GM21423 (cell line): ENCODE data around the gene CPEB3.
"Not testable (repeated sequence)": the region's sequence is repeated elsewhere in the genome, so short reads cannot be mapped to it uniquely, and the experiment has no call there.

Experiments used
- ATAC-seq: cut with Tn5 transposase; IDR thresholded peaks from one replicate; pipeline ENCODE4 v1.9.1; 2021; ENCODE audit warnings: mild to moderate bottlenecking, moderate library complexity; ENCODE audit not compliant: unreplicated experiment

The CPEB3 gene

GRCh38 chr10:92052741-92053140 lies 238.1 kb downstream of the CPEB3 start:
- no peak for ATAC-seq

- no peak for ATAC-seq
These were observed 238.8 kb downstream of the CPEB3 start for GRCh38 chr10:92052088-92052487.

DNA sequence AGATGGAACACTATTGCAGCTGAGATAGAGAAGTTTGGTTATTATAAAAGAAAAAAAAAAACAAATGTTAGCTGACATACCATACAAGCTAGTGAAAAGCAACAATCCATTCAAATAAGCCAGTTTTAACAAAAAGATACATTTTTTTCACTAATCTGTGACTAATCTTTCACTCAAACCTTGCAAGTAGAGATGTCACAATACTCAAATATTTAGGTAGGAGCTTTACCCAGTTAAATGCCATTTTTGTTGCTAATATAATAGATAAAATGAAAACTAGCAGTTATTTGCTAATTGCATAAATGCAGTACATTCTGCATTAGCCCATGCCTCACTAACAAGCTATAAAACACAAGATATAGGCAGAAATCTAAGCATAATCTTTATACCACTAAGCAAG lies 243.7 kb downstream of the CPEB3 start:
- ATAC-seq, result no peak

- ATAC-seq, result no peak
These were observed 245.2 kb downstream of the CPEB3 start for GRCh38 chr10:92045641-92046106.

GRCh38 chr10:92042541-92042940 lies 248.3 kb downstream of the CPEB3 start:
- ATAC-seq, result no peak

GRCh38 chr10:92038949-92039348 lies 251.9 kb downstream of the CPEB3 start:
- ATAC-seq, result no peak

GRCh38 chr10:92033070-92033469 lies 257.8 kb downstream of the CPEB3 start:
- ATAC-seq, result not testable (repeated sequence)

- no peak for ATAC-seq
These were observed 259.3 kb downstream of the CPEB3 start for GRCh38 chr10:92031580-92031979.

GRCh38 chr10:92027141-92027540 lies 263.7 kb downstream of the CPEB3 start:
- ATAC-seq, result no peak

- not testable (repeated sequence) for ATAC-seq
These were observed 265.5 kb downstream of the CPEB3 start for GRCh38 chr10:92025340-92025739.

DNA sequence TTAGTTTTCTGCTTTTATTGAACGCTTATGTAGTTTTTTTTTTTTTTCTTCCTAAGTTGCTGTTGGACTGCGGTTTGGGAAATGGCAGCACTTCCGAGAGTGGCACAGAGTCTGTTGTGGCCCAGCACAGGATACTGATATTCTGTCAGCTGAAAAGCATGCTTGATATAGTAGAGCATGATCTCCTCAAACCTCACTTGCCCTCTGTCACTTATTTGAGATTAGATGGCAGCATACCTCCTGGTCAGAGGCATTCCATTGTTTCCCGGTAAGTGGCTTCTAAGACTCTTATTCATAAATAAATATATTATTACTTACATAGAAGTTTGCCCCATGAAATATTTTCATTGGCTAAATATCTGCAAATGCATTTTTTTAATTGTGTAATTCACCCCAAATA lies 266.2 kb downstream of the CPEB3 start:
- ATAC-seq, result no peak

GRCh38 chr10:92014620-92015019 lies 276.3 kb downstream of the CPEB3 start:
- ATAC-seq, result no peak

DNA sequence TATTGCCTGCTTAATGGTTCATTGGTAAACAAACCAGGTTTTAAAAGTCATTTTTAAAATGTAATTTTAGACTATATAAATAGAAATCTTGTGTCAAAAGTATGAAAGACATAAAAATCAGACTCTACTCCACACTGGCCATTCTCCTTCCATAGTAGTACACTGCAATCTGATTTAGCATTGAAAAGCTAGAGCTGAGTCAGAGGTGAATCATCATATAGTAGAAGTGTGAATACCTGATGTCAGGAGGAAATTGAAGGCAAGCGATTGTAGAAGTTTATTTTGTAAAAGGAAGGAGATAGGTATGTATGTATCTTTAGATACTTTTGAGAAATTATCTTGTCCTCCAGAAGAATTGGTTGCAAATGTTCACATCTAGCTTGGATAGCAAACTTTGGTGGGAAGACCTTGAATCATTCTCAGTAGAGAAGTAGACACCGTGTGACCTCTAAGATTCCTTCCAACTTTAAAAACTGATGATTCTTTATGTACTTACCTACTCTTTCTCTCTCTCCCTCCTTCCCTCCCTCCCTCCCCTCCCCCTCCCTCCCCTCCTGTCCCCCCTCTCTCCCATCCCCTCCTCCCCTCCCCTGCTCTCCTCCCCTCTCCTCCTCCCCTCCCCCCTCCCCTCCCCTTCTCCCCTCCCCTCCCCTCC lies 279.2 kb downstream of the CPEB3 start:
- no peak for ATAC-seq

DNA sequence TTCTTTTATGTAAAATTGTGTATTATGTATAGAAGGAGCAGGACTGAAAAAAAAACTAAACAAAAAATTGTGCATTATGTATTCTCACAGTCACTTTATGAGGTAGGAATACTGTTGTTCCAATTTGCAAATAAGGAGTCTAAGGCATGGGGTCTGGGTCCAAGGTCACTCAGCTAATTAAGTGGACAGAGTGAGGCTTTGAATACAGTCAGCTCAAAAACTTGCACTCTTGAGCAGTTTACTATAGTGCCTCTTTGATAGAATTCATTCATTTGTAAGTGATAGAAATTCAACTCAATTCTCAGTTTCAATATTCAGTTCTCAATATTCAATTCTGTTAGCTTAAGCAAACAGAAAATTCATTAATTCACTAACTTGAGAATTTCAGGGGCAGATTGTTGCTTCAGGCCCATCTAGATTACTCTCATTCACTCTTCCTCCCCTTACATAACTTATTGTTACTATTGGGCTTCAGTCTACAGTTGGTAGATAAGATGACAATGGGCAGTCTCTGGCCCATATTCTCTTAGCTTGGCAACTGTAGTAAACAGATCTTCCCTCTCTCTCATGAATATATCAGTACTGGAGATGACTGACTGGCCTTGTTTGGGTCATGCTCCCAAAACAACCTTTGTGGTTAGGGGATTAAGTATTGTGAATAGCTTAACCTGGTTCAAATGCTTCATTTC lies 280.7 kb downstream of the CPEB3 start:
- no peak for ATAC-seq

DNA sequence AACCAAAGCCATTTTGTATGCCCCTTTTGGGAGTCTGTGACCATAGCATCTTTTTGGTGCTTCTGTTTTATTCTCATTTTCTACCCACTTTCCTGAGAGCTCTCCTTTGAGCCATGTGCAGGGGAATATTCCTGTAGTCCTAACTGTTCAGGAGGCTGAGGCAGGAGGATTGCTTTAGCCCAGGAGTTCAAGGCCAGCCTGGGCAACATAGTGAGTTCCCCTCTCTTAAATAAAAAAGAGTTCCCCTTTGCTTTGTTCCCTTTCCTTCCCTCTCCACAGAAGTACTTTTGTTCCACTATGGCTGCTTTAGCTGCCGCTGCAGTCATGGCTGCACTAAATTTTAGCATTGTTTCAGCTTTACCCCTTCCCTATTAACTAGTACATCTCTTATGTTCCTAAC lies 281.4 kb downstream of the CPEB3 start:
- ATAC-seq, result no peak

DNA sequence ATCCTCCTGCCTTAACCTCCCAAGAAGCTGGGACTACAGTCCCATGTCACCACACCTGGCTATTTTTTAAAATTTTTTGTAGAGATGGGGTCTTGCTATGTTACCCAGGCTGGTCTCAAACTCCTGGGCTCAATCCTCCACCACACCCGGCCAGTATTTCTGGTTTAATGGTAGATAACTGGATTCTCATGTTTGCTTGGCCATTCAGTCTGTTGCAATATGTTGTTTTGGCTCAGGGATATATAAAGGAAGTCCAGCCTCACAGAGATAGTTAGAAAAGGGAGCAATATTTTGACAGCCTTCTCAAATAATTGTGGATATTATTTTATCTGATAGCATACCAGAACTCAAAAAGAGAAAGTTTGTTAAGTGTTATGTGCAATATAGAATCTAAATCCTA lies 284.9 kb downstream of the CPEB3 start:
- ATAC-seq, result no peak

DNA sequence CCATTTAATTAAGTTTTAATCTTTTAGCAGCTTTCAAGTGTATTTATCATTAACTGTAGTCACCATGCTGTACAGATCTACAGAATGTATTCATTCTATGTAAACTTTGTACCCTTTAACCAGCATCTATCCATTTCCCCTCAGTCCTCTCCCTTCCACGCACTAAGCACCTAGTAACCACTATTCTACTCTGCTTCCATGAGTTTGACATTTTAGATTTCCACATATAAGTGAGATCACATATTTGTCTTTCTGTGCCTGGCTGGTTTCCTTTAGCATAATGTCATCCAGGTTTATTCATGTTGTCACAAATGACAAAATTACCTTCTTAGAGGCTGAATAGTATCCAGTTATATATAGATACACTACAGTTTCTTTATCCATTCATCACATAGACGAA lies 287.6 kb downstream of the CPEB3 start:
- ATAC-seq, result no peak

DNA sequence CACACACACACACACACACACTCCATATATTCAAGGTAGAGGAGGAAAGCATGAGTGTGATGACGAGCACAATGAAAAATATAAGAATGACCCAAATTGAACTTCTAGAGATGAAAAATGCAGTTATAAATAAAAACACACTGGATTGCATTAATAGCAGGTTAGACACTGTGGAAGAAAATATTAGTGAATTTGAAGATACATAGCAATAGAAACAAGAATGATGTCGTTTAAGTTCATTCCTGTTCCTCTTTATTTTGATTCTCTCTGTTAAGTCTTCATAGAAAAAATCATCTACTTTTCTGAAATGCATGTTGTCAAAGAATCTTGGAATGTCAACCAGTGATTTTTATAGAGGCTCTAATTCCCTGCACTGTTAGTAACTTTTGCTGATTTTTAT lies 288.9 kb downstream of the CPEB3 start:
- no peak for ATAC-seq

DNA sequence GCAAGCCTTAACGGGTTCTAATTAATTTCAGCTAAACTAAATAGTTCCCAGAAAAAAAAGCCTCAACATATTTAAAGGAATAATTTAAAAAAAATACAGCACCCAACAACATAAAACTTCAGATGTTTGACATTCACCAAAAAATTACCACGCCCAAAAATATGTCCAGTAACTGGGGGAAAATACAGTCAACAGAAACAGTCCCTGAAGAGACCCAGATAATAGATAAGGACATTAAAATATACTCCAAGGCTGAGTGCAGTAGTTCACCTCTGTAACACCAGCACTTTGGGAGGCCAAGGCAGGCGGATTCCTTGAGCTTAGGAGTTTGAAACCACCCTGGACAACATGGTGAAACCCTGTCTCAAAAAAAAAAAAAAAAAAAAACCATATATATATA lies 289.3 kb downstream of the CPEB3 start:
- no peak for ATAC-seq
